Activated naive CD8-positive, alpha-beta T cell (primary cell): ENCODE results near the gene AGPAT4.
"Not testable (repeated sequence)": the region's sequence is repeated elsewhere in the genome, so short reads cannot be mapped to it uniquely, and the experiment has no call there.

Experiments
- H3K27ac Mint-ChIP-seq: one replicate; pipeline ENCODE4 v1.8.0; 2021; ENCODE audit warnings: mixed read lengths
- H3K27me3 Mint-ChIP-seq: one replicate; pipeline ENCODE4 v1.8.0; 2021; ENCODE audit warnings: mixed read lengths
- H3K36me3 Mint-ChIP-seq: one replicate; pipeline ENCODE4 v1.8.0; 2021; ENCODE audit warnings: mixed read lengths
- H3K4me1 Mint-ChIP-seq: one replicate; pipeline ENCODE4 v1.8.0; 2021; ENCODE audit warnings: low read depth, mixed read lengths
- H3K4me3 Mint-ChIP-seq: one replicate; pipeline ENCODE4 v1.8.0; 2021; ENCODE audit warnings: mild to moderate bottlenecking, mixed read lengths
- H3K9me3 Mint-ChIP-seq: one replicate; pipeline ENCODE4 v1.8.0; 2021; ENCODE audit warnings: low read depth, mixed read lengths

The AGPAT4 gene

GRCh38 chr6:161133963-161134362, 139.9 kb downstream of the AGPAT4 start:
- H3K4me1 Mint-ChIP-seq: peaks cover 4% of the 10 kb centered on the region
- no peaks in the 10 kb centered on the region for H3K27me3 Mint-ChIP-seq
- H3K4me3 Mint-ChIP-seq: no peak overlapping the region
- H3K9me3 Mint-ChIP-seq: no peaks in the 10 kb centered on the region
- H3K27ac Mint-ChIP-seq: no peak overlapping the region
- H3K36me3 Mint-ChIP-seq: no peaks in the 10 kb centered on the region

- peaks cover 15% of the 10 kb centered on the region for H3K4me1 Mint-ChIP-seq
- no peak overlapping the region for H3K4me3 Mint-ChIP-seq
- no peak overlapping the region for H3K27ac Mint-ChIP-seq
- H3K27me3 Mint-ChIP-seq: no peaks in the 10 kb centered on the region
- H3K36me3 Mint-ChIP-seq: peaks cover 4% of the 10 kb centered on the region
- no peaks in the 10 kb centered on the region for H3K9me3 Mint-ChIP-seq
Observed at GRCh38 chr6:161132384-161132783, 141.5 kb downstream of the AGPAT4 start.

- no peaks in the 10 kb centered on the region for H3K27me3 Mint-ChIP-seq
- H3K4me1 Mint-ChIP-seq: peaks cover 18% of the 10 kb centered on the region
- H3K9me3 Mint-ChIP-seq: no peaks in the 10 kb centered on the region
- peaks cover 9% of the 10 kb centered on the region for H3K36me3 Mint-ChIP-seq
- H3K27ac Mint-ChIP-seq: no peak overlapping the region
- H3K4me3 Mint-ChIP-seq: no peak overlapping the region
Observed at GRCh38 chr6:161130967-161131766, 142.7 kb downstream of the AGPAT4 start.

GRCh38 chr6:161130541-161130940, 143.3 kb downstream of the AGPAT4 start:
- no peaks in the 10 kb centered on the region for H3K9me3 Mint-ChIP-seq
- peak overlapping the region; percentile 25 for H3K27ac Mint-ChIP-seq
- no peak overlapping the region for H3K4me3 Mint-ChIP-seq
- peaks cover 15% of the 10 kb centered on the region for H3K36me3 Mint-ChIP-seq
- H3K4me1 Mint-ChIP-seq: peaks cover 18% of the 10 kb centered on the region
- no peaks in the 10 kb centered on the region for H3K27me3 Mint-ChIP-seq

- peaks cover 13% of the 10 kb centered on the region for H3K9me3 Mint-ChIP-seq
- peaks cover 33% of the 10 kb centered on the region for H3K36me3 Mint-ChIP-seq
- H3K27ac Mint-ChIP-seq: peak overlapping the region; percentile 72
- H3K4me3 Mint-ChIP-seq: no peak overlapping the region
- peaks cover 18% of the 10 kb centered on the region for H3K4me1 Mint-ChIP-seq
- H3K27me3 Mint-ChIP-seq: no peaks in the 10 kb centered on the region
Observed at GRCh38 chr6:161128680-161129196, 145.1 kb downstream of the AGPAT4 start.

- Mint-ChIP-seq H3K36me3 (peaks cover 38% of the 10 kb centered on the region), H3K27me3 (no peaks in the 10 kb centered on the region), H3K4me3 (no peak overlapping the region), H3K4me1 (peaks cover 18% of the 10 kb centered on the region), H3K27ac (peak overlapping the region; percentile 72), H3K9me3 (peaks cover 14% of the 10 kb centered on the region)
Observed at GRCh38 chr6:161128230-161128629, 145.6 kb downstream of the AGPAT4 start.

- Mint-ChIP-seq H3K27ac (peak overlapping the region; percentile 4), H3K4me3 (no peak overlapping the region), H3K27me3 (no peaks in the 10 kb centered on the region), H3K9me3 (peaks cover 20% of the 10 kb centered on the region), H3K36me3 (peaks cover 47% of the 10 kb centered on the region), H3K4me1 (peaks cover 18% of the 10 kb centered on the region)
Observed at GRCh38 chr6:161127071-161127740, 146.7 kb downstream of the AGPAT4 start.

GRCh38 chr6:161125591-161125990, 148.3 kb downstream of the AGPAT4 start:
- no peak overlapping the region for H3K4me3 Mint-ChIP-seq
- peaks cover 23% of the 10 kb centered on the region for H3K9me3 Mint-ChIP-seq
- H3K27ac Mint-ChIP-seq: no peak overlapping the region
- H3K27me3 Mint-ChIP-seq: no peaks in the 10 kb centered on the region
- peaks cover 62% of the 10 kb centered on the region for H3K36me3 Mint-ChIP-seq
- peaks cover 18% of the 10 kb centered on the region for H3K4me1 Mint-ChIP-seq

- H3K4me3 Mint-ChIP-seq, H3K4me1 Mint-ChIP-seq, H3K27me3 Mint-ChIP-seq, H3K27ac Mint-ChIP-seq: not testable (repeated sequence)
- Mint-ChIP-seq H3K9me3 (peaks cover 32% of the 10 kb centered on the region), H3K36me3 (peaks cover 76% of the 10 kb centered on the region)
Observed at GRCh38 chr6:161123319-161123718, 150.5 kb downstream of the AGPAT4 start.

- H3K27ac Mint-ChIP-seq: no peak overlapping the region
- peaks cover 18% of the 10 kb centered on the region for H3K9me3 Mint-ChIP-seq
- no peaks in the 10 kb centered on the region for H3K27me3 Mint-ChIP-seq
- H3K4me1 Mint-ChIP-seq: no peaks in the 10 kb centered on the region
- H3K4me3 Mint-ChIP-seq: no peak overlapping the region
- peaks cover 57% of the 10 kb centered on the region for H3K36me3 Mint-ChIP-seq
Observed at GRCh38 chr6:161117942-161118341, 155.9 kb downstream of the AGPAT4 start.

GRCh38 chr6:161117308-161117707, 156.6 kb downstream of the AGPAT4 start:
- H3K36me3 Mint-ChIP-seq: peaks cover 55% of the 10 kb centered on the region
- peaks cover 13% of the 10 kb centered on the region for H3K9me3 Mint-ChIP-seq
- H3K27me3 Mint-ChIP-seq: no peaks in the 10 kb centered on the region
- H3K27ac Mint-ChIP-seq: no peak overlapping the region
- H3K4me3 Mint-ChIP-seq: no peak overlapping the region
- peaks cover under 1% of the 10 kb centered on the region for H3K4me1 Mint-ChIP-seq

- H3K9me3 Mint-ChIP-seq: peaks cover 10% of the 10 kb centered on the region
- peaks cover 51% of the 10 kb centered on the region for H3K36me3 Mint-ChIP-seq
- H3K27ac Mint-ChIP-seq: no peak overlapping the region
- H3K27me3 Mint-ChIP-seq: no peaks in the 10 kb centered on the region
- H3K4me3 Mint-ChIP-seq: no peak overlapping the region
- H3K4me1 Mint-ChIP-seq: peaks cover 6% of the 10 kb centered on the region
Observed at GRCh38 chr6:161116554-161116953, 157.3 kb downstream of the AGPAT4 start.

- Mint-ChIP-seq H3K27ac (peak overlapping the region; percentile 42), H3K4me1 (peaks cover 16% of the 10 kb centered on the region), H3K27me3 (no peaks in the 10 kb centered on the region), H3K4me3 (no peak overlapping the region), H3K9me3 (peaks cover 8% of the 10 kb centered on the region), H3K36me3 (peaks cover 43% of the 10 kb centered on the region)
Observed at GRCh38 chr6:161115468-161115867, 158.4 kb downstream of the AGPAT4 start.

- H3K4me3 Mint-ChIP-seq: no peak overlapping the region
- no peaks in the 10 kb centered on the region for H3K9me3 Mint-ChIP-seq
- H3K4me1 Mint-ChIP-seq: peaks cover 16% of the 10 kb centered on the region
- no peaks in the 10 kb centered on the region for H3K27me3 Mint-ChIP-seq
- peaks cover 34% of the 10 kb centered on the region for H3K36me3 Mint-ChIP-seq
- H3K27ac Mint-ChIP-seq: peak overlapping the region; percentile 78
Observed at GRCh38 chr6:161111261-161111660, 162.6 kb downstream of the AGPAT4 start.

GRCh38 chr6:161110028-161110779, 163.7 kb downstream of the AGPAT4 start:
- no peaks in the 10 kb centered on the region for H3K27me3 Mint-ChIP-seq
- no peaks in the 10 kb centered on the region for H3K9me3 Mint-ChIP-seq
- peaks cover 16% of the 10 kb centered on the region for H3K4me1 Mint-ChIP-seq
- no peak overlapping the region for H3K4me3 Mint-ChIP-seq
- peaks cover 26% of the 10 kb centered on the region for H3K36me3 Mint-ChIP-seq
- H3K27ac Mint-ChIP-seq: peak overlapping the region; percentile 43
